MM.1S (cell line): ENCODE measurements around the gene MICALL2.

Experiments
- DNase-seq: peaks from one replicate; pipeline ENCODE4 v3.0.0-alpha.2; 2015
- H2AFZ ChIP-seq: fragments of 300-600 bp; sonication (generic); 2 replicates; pipeline ENCODE4 v1.6.0; 2016; ENCODE audit warnings: antibody characterized with exemption, low read length
- H3F3A ChIP-seq: fragments of 300-600 bp; sonication (generic); 2 replicates; pipeline ENCODE4 v1.6.1; 2016; ENCODE audit warnings: mild to moderate bottlenecking, antibody characterized with exemption, low read length, moderate library complexity, mixed read lengths; ENCODE audit not compliant: insufficient read depth
- H3K27ac ChIP-seq: fragments of 300-600 bp; sonication (generic); 2 replicates; pipeline ENCODE4 v1.5.1; 2016; ENCODE audit warnings: mild to moderate bottlenecking, low read length
- H3K27me3 ChIP-seq: fragments of 300-600 bp; sonication (generic); replicated peaks from 2 replicates; pipeline ENCODE4 v1.6.0; 2016; ENCODE audit warnings: low read length; ENCODE audit not compliant: insufficient read depth
- H3K36me3 ChIP-seq: fragments of 300-600 bp; sonication (generic); replicated peaks from 2 replicates; pipeline ENCODE4 v1.6.1; 2016; ENCODE audit warnings: mild to moderate bottlenecking, low read length, mixed read lengths; ENCODE audit not compliant: insufficient read depth
- H3K4me1 ChIP-seq: fragments of 300-600 bp; sonication (generic); 2 replicates; pipeline ENCODE4 v1.6.1; 2016; ENCODE audit warnings: low read length, mixed read lengths
- H3K4me2 ChIP-seq: fragments of 300-600 bp; sonication (generic); 2 replicates; pipeline ENCODE4 v1.6.0; 2016; ENCODE audit warnings: low read depth, low read length
- H3K4me3 ChIP-seq: fragments of 300-600 bp; sonication (generic); 2 replicates; pipeline ENCODE4 v1.5.1; 2016; ENCODE audit warnings: low read length, mixed read lengths
- H3K79me2 ChIP-seq: fragments of 300-600 bp; sonication (generic); 2 replicates; pipeline ENCODE4 v1.6.1; 2016; ENCODE audit warnings: mixed run types, low read length, mixed read lengths
- H3K9ac ChIP-seq: fragments of 300-600 bp; sonication (generic); 2 replicates; pipeline ENCODE4 v1.6.1; 2016; ENCODE audit warnings: low read length, mixed read lengths
- H3K9me2 ChIP-seq: fragments of 300-600 bp; sonication (generic); replicated peaks from 2 replicates; pipeline ENCODE4 v1.6.1; 2016; ENCODE audit warnings: mild to moderate bottlenecking, low read length, mixed read lengths; ENCODE audit not compliant: insufficient read depth
- H3K9me3 ChIP-seq: fragments of 300-600 bp; sonication (generic); replicated peaks from 2 replicates; pipeline ENCODE4 v1.6.1; 2016; ENCODE audit warnings: mild to moderate bottlenecking, low read length, mixed read lengths; ENCODE audit not compliant: insufficient read depth
- H4K20me1 ChIP-seq: fragments of 300-600 bp; sonication (generic); 2 replicates; pipeline ENCODE4 v1.6.1; 2016; ENCODE audit warnings: mild to moderate bottlenecking, low read length, moderate library complexity, mixed read lengths; ENCODE audit not compliant: insufficient read depth
- CTCF ChIP-seq: fragments of 300-600 bp; sonication (generic); IDR thresholded peaks from 2 replicates; pipeline ENCODE4 v1.5.1; 2016; ENCODE audit warnings: antibody characterized with exemption, low read length, mixed read lengths
- EZH2 ChIP-seq: fragments of 300-600 bp; sonication (generic); optimal IDR thresholded peaks from 2 replicates; pipeline ENCODE3; 2017; ENCODE audit warnings: low read depth, mild to moderate bottlenecking, antibody characterized with exemption, low read length, mixed read lengths
- EZH2phosphoT487 ChIP-seq: fragments of 300-600 bp; sonication (generic); IDR thresholded peaks from 2 replicates; pipeline ENCODE4 v1.6.1; 2018; ENCODE audit warnings: antibody characterized with exemption, low read length

MICALL2 gene

GRCh38 chr7:1438821-1439220 is 20.4 kb downstream of the MICALL2 start:
- Histone ChIP-seq H3K4me2 (no peak overlapping the region), H3K4me1 (no peaks in the 10 kb centered on the region), H3K4me3 (no peak overlapping the region), H2AFZ (no peak overlapping the region), H3K79me2 (no peaks in the 10 kb centered on the region), H3K27ac (no peak overlapping the region), H3K27me3 (peaks cover 33% of the 10 kb centered on the region), H3K36me3 (no peaks in the 10 kb centered on the region), H3F3A (no peaks in the 10 kb centered on the region), H3K9me2 (no peaks in the 10 kb centered on the region), H3K9ac (no peak overlapping the region), H3K9me3 (no peaks in the 10 kb centered on the region), H4K20me1 (no peaks in the 10 kb centered on the region)
- DNase-seq = no peak
- TF ChIP-seq CTCF (no peak), EZH2phosphoT487 (no peak)

- H2AFZ ChIP-seq = no peak overlapping the region
- H3F3A ChIP-seq = no peaks in the 10 kb centered on the region
- H3K4me1 ChIP-seq = no peaks in the 10 kb centered on the region
- H3K36me3 ChIP-seq = no peaks in the 10 kb centered on the region
- H3K9me3 ChIP-seq = no peaks in the 10 kb centered on the region
- H3K27me3 ChIP-seq = peaks cover 39% of the 10 kb centered on the region
- no peaks in the 10 kb centered on the region for H4K20me1 ChIP-seq
- H3K4me2 ChIP-seq = no peak overlapping the region
- no peak for DNase-seq
- H3K4me3 ChIP-seq = no peak overlapping the region
- no peak for TF ChIP-seq CTCF
- no peaks in the 10 kb centered on the region for H3K9me2 ChIP-seq
- no peak overlapping the region for H3K9ac ChIP-seq
- no peaks in the 10 kb centered on the region for H3K79me2 ChIP-seq
- no peak overlapping the region for H3K27ac ChIP-seq
Observed at GRCh38 chr7:1438208-1438607, 21.1 kb downstream of the MICALL2 start.

GRCh38 chr7:1437155-1437880 is 22.0 kb downstream of the MICALL2 start:
- H3K4me3 ChIP-seq = no peak overlapping the region
- H3K4me1 ChIP-seq = no peaks in the 10 kb centered on the region
- H3K9ac ChIP-seq = no peak overlapping the region
- no peaks in the 10 kb centered on the region for H3K9me3 ChIP-seq
- DNase-seq = no peak
- H3K27ac ChIP-seq = no peak overlapping the region
- no peak overlapping the region for H2AFZ ChIP-seq
- H3K36me3 ChIP-seq = no peaks in the 10 kb centered on the region
- H3K79me2 ChIP-seq = no peaks in the 10 kb centered on the region
- H3F3A ChIP-seq = no peaks in the 10 kb centered on the region
- H3K4me2 ChIP-seq = no peak overlapping the region
- no peaks in the 10 kb centered on the region for H3K9me2 ChIP-seq
- H4K20me1 ChIP-seq = no peaks in the 10 kb centered on the region
- H3K27me3 ChIP-seq = peaks cover 46% of the 10 kb centered on the region
- TF ChIP-seq EZH2phosphoT487 (no peak), EZH2 (no peak), CTCF (no peak)
